HEK293 (cell line): ENCODE results near the gene EFNA2.

ENCODE experiments used
- CTCF ChIA-PET: fragments of 350-600 bp; formaldehyde crosslinking; extraction: SDS; loops from one replicate; lab custom pipeline; 2021; ENCODE audit warnings: antibody characterized with exemption; lab: Yijun Ruan, JAX
- POLR2A ChIA-PET: fragments of 300-600 bp; formaldehyde crosslinking; extraction: SDS; loops from one replicate; lab custom pipeline; 2020; ENCODE audit warnings: antibody characterized with exemption, inconsistent platforms; lab: Yijun Ruan, JAX
- H3K27ac ChIP-seq: fragments of 200-500 bp; sonication (Bioruptor generic); 2 replicates; pipeline ENCODE4 v1.5.1; 2014; ENCODE audit warnings: low read depth, low read length, control low read depth, inconsistent platforms; ENCODE audit errors: extremely low read depth
- H3K36me3 ChIP-seq, 2 experiments: fragments of 200-500 bp in 1 of 2; sonication (Bioruptor generic) in 1 of 2; 1 replicate in 1 of 2; 2 replicates in 1 of 2; pipeline ENCODE4 v1.5.1; 2014 to 2017; ENCODE audit warnings: inconsistent platforms in 2 of 2, low read length in 2 of 2; ENCODE audit not compliant: control insufficient read depth in 2 of 2, insufficient read depth in 1 of 2
- H3K4me1 ChIP-seq: fragments of 200-500 bp; sonication (Bioruptor generic); 2 replicates; pipeline ENCODE4 v1.5.1; 2014; ENCODE audit warnings: mild to moderate bottlenecking, low read length, inconsistent platforms; ENCODE audit not compliant: control insufficient read depth, insufficient read depth
- H3K4me3 ChIP-seq: 2 replicates; pipeline ENCODE4 v1.5.1; 2011; ENCODE audit warnings: low read depth, mild to moderate bottlenecking, control low read depth, low read length, moderate library complexity
- H3K9me3 ChIP-seq: fragments of 200-500 bp; sonication (Bioruptor generic); 2 replicates; pipeline ENCODE4 v1.5.1; 2014; ENCODE audit warnings: low read depth, low read length, inconsistent platforms; ENCODE audit not compliant: control insufficient read depth, insufficient read depth
- GLIS1 ChIP-seq: fragments of 450-650 bp; formaldehyde crosslinking; IDR thresholded peaks from 2 replicates; pipeline ENCODE4 v1.5.1; 2016; ENCODE audit warnings: missing biosample characterization, missing genetic modification characterization
- GLIS2 ChIP-seq: fragments of 450-650 bp; formaldehyde crosslinking; IDR thresholded peaks from 2 replicates; pipeline ENCODE4 v1.5.1; 2016; ENCODE audit warnings: missing biosample characterization, missing genetic modification characterization
- HIC1 ChIP-seq: fragments of 450-650 bp; formaldehyde crosslinking; IDR thresholded peaks from 2 replicates; pipeline ENCODE4 v1.5.1; 2016; ENCODE audit warnings: missing biosample characterization, missing genetic modification characterization
- PATZ1 ChIP-seq: fragments of 450-650 bp; formaldehyde crosslinking; IDR thresholded peaks from 2 replicates; pipeline ENCODE4 v1.5.1; 2016; ENCODE audit warnings: missing biosample characterization, missing genetic modification characterization
- PRDM2 ChIP-seq: fragments of 450-650 bp; formaldehyde crosslinking; IDR thresholded peaks from 2 replicates; pipeline ENCODE4 v1.5.1; 2016; ENCODE audit warnings: missing biosample characterization, missing genetic modification characterization, borderline replicate concordance
- SALL2 ChIP-seq: fragments of 450-650 bp; formaldehyde crosslinking; IDR thresholded peaks from 2 replicates; pipeline ENCODE4 v1.5.0; 2017; ENCODE audit warnings: missing biosample characterization, mild to moderate bottlenecking, missing genetic modification characterization, borderline replicate concordance
- ZBTB21 ChIP-seq: fragments of 450-650 bp; formaldehyde crosslinking; IDR thresholded peaks from 2 replicates; pipeline ENCODE4 v1.5.1; 2017; ENCODE audit warnings: missing biosample characterization, missing genetic modification characterization
- ZIC2 ChIP-seq: fragments of 450-650 bp; formaldehyde crosslinking; IDR thresholded peaks from 2 replicates; pipeline ENCODE4 v1.5.1; 2016; ENCODE audit warnings: missing biosample characterization, missing genetic modification characterization
- ZNF223 ChIP-seq: fragments of 450-650 bp; formaldehyde crosslinking; IDR thresholded peaks from 2 replicates; pipeline ENCODE4 v1.5.1; 2016; ENCODE audit warnings: missing biosample characterization, missing genetic modification characterization
- ZNF394 ChIP-seq: fragments of 450-650 bp; formaldehyde crosslinking; IDR thresholded peaks from 2 replicates; pipeline ENCODE4 v1.5.1; 2016; ENCODE audit warnings: missing biosample characterization, missing genetic modification characterization, mild to moderate bottlenecking, moderate library complexity, borderline replicate concordance
- TF ChIP-seq, protein P1 (sequence below): fragments of 450-650 bp; formaldehyde crosslinking; IDR thresholded peaks from 2 replicates; pipeline ENCODE4 v1.5.1; 2016; ENCODE audit warnings: missing biosample characterization, missing genetic modification characterization
- TF ChIP-seq, protein P2 (sequence below): fragments of 450-650 bp; formaldehyde crosslinking; IDR thresholded peaks from 2 replicates; pipeline ENCODE4 v1.5.1; 2016; ENCODE audit warnings: missing biosample characterization, missing genetic modification characterization

Gene EFNA2

GRCh38 chr19:1288226-1288612, 2.5 kb downstream of the EFNA2 start:
- ChIA-PET POLR2A (no interaction called here), CTCF (no interaction called here)
- no peaks in the 10 kb centered on the region for H3K9me3 ChIP-seq
- no peak overlapping the region for H3K4me3 ChIP-seq
- no peaks in the 10 kb centered on the region for H3K36me3 ChIP-seq
- peaks cover 5% of the 10 kb centered on the region for H3K4me1 ChIP-seq
- TF ChIP-seq HIC1 (tag by site-specific recombination) (peak; percentile 42), ZIC2 (peak; percentile 42), PATZ1 (tag by site-specific recombination) (peak; percentile 46; the same call in 1 of the 2 replicates), ZBTB21 (no peak), GLIS2 (tag by site-specific recombination) (0 out of 2 replicates have a peak, but pooled peaks have one; percentile 6)
- no peak overlapping the region for H3K27ac ChIP-seq

DNA sequence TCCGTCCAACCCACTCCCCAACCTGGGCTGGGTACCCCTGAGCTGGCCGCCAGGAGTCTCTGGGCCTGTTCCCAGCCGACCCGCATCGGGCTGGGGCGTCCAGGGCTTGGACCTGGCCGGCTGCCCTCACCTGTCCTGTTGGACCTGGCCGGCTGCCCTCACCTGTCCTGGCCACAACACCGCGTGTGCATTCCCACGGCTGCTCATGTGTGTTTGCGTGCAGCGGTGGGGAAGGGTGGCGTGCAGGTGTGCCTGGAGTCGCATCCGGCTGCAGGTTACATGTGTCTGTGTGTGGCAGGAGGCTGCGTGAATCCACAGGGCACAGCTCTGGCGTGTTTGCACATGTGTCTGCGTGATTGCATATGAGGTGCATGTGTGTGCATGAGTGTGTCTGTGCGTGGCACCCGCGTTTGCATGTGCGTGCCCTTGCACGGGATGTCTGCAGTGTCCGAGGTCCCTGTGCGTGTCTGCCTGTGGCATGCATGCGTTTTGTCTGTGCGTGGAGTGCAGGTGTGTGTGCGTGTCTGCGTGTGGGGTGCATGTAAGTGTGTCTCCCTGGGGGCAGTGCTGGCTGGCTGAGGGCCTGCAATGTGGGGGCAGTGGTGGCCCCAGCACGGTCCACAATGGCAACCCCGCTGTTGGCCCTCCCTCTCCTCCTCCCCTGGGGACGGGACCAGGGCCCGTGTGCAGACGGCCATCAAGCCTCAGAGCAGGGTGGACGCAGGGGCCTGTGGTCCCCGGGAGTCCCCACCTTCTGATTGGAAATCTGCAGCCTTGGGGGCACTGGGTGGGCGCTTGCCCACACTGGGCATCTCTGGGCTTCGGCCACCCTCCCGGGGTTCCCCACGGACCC, 3.4 kb downstream of the EFNA2 start:
- peaks cover 5% of the 10 kb centered on the region for H3K4me1 ChIP-seq
- peak; percentile 36; the same call in 1 of the 2 replicates for TF ChIP-seq GLIS1 (tag by site-specific recombination)
- TF ChIP-seq ZNF394 (tag by site-specific recombination) = no peak
- no peak for TF ChIP-seq ZNF223 (tag by site-specific recombination)
- TF ChIP-seq, protein P1, sequence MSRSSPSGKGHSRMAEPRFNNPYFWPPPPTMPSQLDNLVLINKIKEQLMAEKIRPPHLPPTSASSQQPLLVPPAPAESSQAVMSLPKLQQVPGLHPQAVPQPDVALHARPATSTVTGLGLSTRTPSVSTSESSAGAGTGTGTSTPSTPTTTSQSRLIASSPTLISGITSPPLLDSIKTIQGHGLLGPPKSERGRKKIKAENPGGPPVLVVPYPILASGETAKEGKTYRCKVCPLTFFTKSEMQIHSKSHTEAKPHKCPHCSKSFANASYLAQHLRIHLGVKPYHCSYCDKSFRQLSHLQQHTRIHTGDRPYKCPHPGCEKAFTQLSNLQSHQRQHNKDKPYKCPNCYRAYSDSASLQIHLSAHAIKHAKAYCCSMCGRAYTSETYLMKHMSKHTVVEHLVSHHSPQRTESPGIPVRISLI (tag by site-specific recombination) = no peak
- TF ChIP-seq HIC1 (tag by site-specific recombination) = peak; percentile 69
- TF ChIP-seq, protein P2, sequence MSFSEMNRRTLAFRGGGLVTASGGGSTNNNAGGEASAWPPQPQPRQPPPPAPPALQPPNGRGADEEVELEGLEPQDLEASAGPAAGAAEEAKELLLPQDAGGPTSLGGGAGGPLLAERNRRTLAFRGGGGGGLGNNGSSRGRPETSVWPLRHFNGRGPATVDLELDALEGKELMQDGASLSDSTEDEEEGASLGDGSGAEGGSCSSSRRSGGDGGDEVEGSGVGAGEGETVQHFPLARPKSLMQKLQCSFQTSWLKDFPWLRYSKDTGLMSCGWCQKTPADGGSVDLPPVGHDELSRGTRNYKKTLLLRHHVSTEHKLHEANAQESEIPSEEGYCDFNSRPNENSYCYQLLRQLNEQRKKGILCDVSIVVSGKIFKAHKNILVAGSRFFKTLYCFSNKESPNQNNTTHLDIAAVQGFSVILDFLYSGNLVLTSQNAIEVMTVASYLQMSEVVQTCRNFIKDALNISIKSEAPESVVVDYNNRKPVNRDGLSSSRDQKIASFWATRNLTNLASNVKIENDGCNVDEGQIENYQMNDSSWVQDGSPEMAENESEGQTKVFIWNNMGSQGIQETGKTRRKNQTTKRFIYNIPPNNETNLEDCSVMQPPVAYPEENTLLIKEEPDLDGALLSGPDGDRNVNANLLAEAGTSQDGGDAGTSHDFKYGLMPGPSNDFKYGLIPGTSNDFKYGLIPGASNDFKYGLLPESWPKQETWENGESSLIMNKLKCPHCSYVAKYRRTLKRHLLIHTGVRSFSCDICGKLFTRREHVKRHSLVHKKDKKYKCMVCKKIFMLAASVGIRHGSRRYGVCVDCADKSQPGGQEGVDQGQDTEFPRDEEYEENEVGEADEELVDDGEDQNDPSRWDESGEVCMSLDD = 0 out of 2 replicates have a peak, but pooled peaks have one; percentile 40
- TF ChIP-seq GLIS2 (tag by site-specific recombination) = peak; percentile 32; the same call in 1 of the 2 replicates
- peak; percentile 32; the same call in 1 of the 2 replicates for TF ChIP-seq PATZ1 (tag by site-specific recombination)
- no peak for TF ChIP-seq PRDM2 (tag by site-specific recombination)
- TF ChIP-seq SALL2 (tag by site-specific recombination) = no peak
- H3K36me3 ChIP-seq = no peaks in the 10 kb centered on the region
- no peaks in the 10 kb centered on the region for H3K9me3 ChIP-seq
- no peak overlapping the region for H3K4me3 ChIP-seq
- ChIA-PET CTCF (no interaction called here), POLR2A (no interaction called here)
- H3K27ac ChIP-seq = no peak overlapping the region
